ENCODE data around the gene NAIF1.
A peak's percentile ranks its signal among the peaks of the same experiment; 100 is the strongest.

Gene NAIF1

GRCh38 chr9:128102861-128103588 is 35.9 kb upstream of the NAIF1 start:
- DNase-seq (ENCODE audit: low read depth in 2 of 2): no peak

GRCh38 chr9:128102196-128102595 is 35.1 kb upstream of the NAIF1 start:
- no peak for DNase-seq (ENCODE audit: low read depth in 2 of 2)

- no peak for DNase-seq (ENCODE audit: low read depth in 2 of 2)
Measured at GRCh38 chr9:128101690-128102089, 34.6 kb upstream of the NAIF1 start.

GRCh38 chr9:128101231-128101661 is 34.1 kb upstream of the NAIF1 start:
- DNase-seq (ENCODE audit: low read depth in 2 of 2): no peak

- no peak for DNase-seq (ENCODE audit: low read depth in 2 of 2)
Measured at GRCh38 chr9:128100581-128100980, 33.5 kb upstream of the NAIF1 start.

- no peak for DNase-seq (ENCODE audit: low read depth in 2 of 2)
Measured at GRCh38 chr9:128099932-128100491, 32.9 kb upstream of the NAIF1 start.

- DNase-seq (ENCODE audit: low read depth in 2 of 2): no peak
Measured at GRCh38 chr9:128099231-128099931, 32.3 kb upstream of the NAIF1 start.

GRCh38 chr9:128098297-128099230 is 31.4 kb upstream of the NAIF1 start:
- DNase-seq (ENCODE audit: low read depth in 2 of 2): peak; percentile 91

- no peak for DNase-seq (ENCODE audit: low read depth in 2 of 2)
Measured at GRCh38 chr9:128097543-128098296, 30.6 kb upstream of the NAIF1 start.

GRCh38 chr9:128096616-128097536 is 29.8 kb upstream of the NAIF1 start:
- DNase-seq (ENCODE audit: low read depth in 2 of 2): no peak

- no peak for DNase-seq (ENCODE audit: low read depth in 2 of 2)
Measured at GRCh38 chr9:128094950-128095544, 27.9 kb upstream of the NAIF1 start.

GRCh38 chr9:128094166-128094949 is 27.2 kb upstream of the NAIF1 start:
- DNase-seq (ENCODE audit: low read depth in 2 of 2): peak; percentile 94

- no peak for DNase-seq (ENCODE audit: low read depth in 2 of 2)
Measured at GRCh38 chr9:128093011-128093410, 25.9 kb upstream of the NAIF1 start.

GRCh38 chr9:128092199-128092977 is 25.3 kb upstream of the NAIF1 start:
- no peak for DNase-seq (ENCODE audit: low read depth in 2 of 2)

- DNase-seq (ENCODE audit: low read depth in 2 of 2): no peak
Measured at GRCh38 chr9:128091571-128091970, 24.5 kb upstream of the NAIF1 start.

GRCh38 chr9:128091144-128091543 is 24.0 kb upstream of the NAIF1 start:
- peak; percentile 73 to 74 for DNase-seq (ENCODE audit: low read depth in 2 of 2)

GRCh38 chr9:128089299-128089698 is 22.2 kb upstream of the NAIF1 start:
- DNase-seq (ENCODE audit: low read depth in 2 of 2): no peak
